Sigmoid colon (tissue), 4 donors: ENCODE data around the gene OPA3.

Source experiments
- CTCF ChIP-seq, 4 experiments: fragments of 450-650 bp in 3 of 4; fragments of 200-600 bp in 1 of 4; IDR thresholded peaks; one replicate each; pipeline ENCODE4 v1.5.1; 2016 to 2019; ENCODE audit warnings: antibody characterized with exemption in 4 of 4, mild to moderate bottlenecking in 3 of 4, moderate library complexity in 2 of 4
- POLR2AphosphoS5 ChIP-seq, 4 donors: sonication (generic); formaldehyde crosslinking; IDR thresholded peaks; one replicate each; pipeline ENCODE4 v1.6.1; 2017; ENCODE audit warnings: antibody characterized with exemption in 4 of 4

GRCh38 chr19:45531349-45531748, 53.3 kb downstream of the OPA3 start:
- no peak for TF ChIP-seq POLR2AphosphoS5 (IDR thresholded peaks at IDR 0.05)
- TF ChIP-seq CTCF (IDR thresholded peaks at IDR 0.05) = no peak
